Liver (tissue), 3 donors: Measurements from ENCODE around the gene FECH.

Source experiments
- CTCF ChIP-seq: fragments of 150-350 bp; IDR thresholded peaks from 2 replicates; pipeline ENCODE4 v1.5.1; 2017; ENCODE audit warnings: improper control_type of control experiment, low read depth, low read length; ENCODE audit not compliant: missing input control
- HNF4A ChIP-seq, 2 donors: conservative IDR thresholded peaks; 2 replicates each; pipeline ENCODE4 v1.6.1; 2016; ENCODE audit warnings: antibody characterized with exemption in 2 of 2, mild to moderate bottlenecking in 2 of 2
- RAD21 ChIP-seq, 2 donors: IDR thresholded peaks; 2 replicates each; pipeline ENCODE4 v1.6.1; 2016; ENCODE audit warnings: antibody characterized with exemption in 2 of 2, mild to moderate bottlenecking in 2 of 2
- REST ChIP-seq: IDR thresholded peaks from 2 replicates; pipeline ENCODE4 v1.6.1; 2016; ENCODE audit warnings: antibody characterized with exemption, mild to moderate bottlenecking
- YY1 ChIP-seq: IDR thresholded peaks from 2 replicates; pipeline ENCODE4 v1.6.1; 2016; ENCODE audit warnings: antibody characterized with exemption, mild to moderate bottlenecking
- TF ChIP-seq, protein P1 (sequence below): IDR thresholded peaks from 2 replicates; pipeline ENCODE4 v1.6.1; 2016; ENCODE audit warnings: antibody characterized with exemption
- donor health status: healthy.
- donor health status: healthy.

- TF ChIP-seq CTCF = no peak
- TF ChIP-seq YY1 = no peak
- TF ChIP-seq, protein P1, sequence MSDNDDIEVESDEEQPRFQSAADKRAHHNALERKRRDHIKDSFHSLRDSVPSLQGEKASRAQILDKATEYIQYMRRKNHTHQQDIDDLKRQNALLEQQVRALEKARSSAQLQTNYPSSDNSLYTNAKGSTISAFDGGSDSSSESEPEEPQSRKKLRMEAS = no peak
- TF ChIP-seq REST = no peak
- no peak for TF ChIP-seq RAD21 (IDR thresholded peaks at IDR 0.05)
- no peak for TF ChIP-seq HNF4A (conservative IDR thresholded peaks at IDR 0.05)
These were observed 8.8 kb upstream of the FECH start for GRCh38 chr18:57595347-57595746.
